Endometrium (tissue), 2 donors: ENCODE measurements around the gene LRRN2.
"Not testable (repeated sequence)": the region's sequence is repeated elsewhere in the genome, so short reads cannot be mapped to it uniquely, and the experiment has no call there.

Experiments
- FAIRE-seq: peaks from 2 replicates; lab custom pipeline; 2012; peaks lifted over from hg19 to GRCh38; lab: Jason Lieb, UNC
- donor health status: control.
- donor health status: control.

Gene LRRN2

GRCh38 chr1:204629459-204629858, 56.1 kb downstream of the LRRN2 start:
- not testable (repeated sequence) for FAIRE-seq

DNA sequence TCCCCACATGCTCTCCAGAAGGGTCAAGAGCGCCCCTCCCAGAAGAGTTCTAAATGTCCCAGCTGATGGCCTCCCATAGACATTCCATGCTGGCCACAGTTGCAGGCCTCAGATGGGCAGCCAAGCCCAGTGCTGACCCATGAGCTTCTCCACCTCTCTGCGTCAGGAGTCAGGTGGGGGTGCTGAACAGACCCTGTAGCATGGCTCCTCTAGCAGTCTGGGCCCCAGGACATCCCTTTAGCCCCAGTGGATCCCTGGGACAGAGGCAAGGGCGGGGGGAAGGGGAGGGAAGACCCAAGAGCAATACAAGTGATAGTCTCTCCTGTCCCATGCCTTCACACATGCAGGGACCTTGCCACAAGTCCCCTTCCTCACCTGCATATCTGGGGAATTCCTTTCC, 56.7 kb downstream of the LRRN2 start:
- no peak for FAIRE-seq

GRCh38 chr1:204627436-204627835, 58.1 kb downstream of the LRRN2 start:
- FAIRE-seq: no peak

GRCh38 chr1:204626381-204626780, 59.2 kb downstream of the LRRN2 start:
- FAIRE-seq: no peak

DNA sequence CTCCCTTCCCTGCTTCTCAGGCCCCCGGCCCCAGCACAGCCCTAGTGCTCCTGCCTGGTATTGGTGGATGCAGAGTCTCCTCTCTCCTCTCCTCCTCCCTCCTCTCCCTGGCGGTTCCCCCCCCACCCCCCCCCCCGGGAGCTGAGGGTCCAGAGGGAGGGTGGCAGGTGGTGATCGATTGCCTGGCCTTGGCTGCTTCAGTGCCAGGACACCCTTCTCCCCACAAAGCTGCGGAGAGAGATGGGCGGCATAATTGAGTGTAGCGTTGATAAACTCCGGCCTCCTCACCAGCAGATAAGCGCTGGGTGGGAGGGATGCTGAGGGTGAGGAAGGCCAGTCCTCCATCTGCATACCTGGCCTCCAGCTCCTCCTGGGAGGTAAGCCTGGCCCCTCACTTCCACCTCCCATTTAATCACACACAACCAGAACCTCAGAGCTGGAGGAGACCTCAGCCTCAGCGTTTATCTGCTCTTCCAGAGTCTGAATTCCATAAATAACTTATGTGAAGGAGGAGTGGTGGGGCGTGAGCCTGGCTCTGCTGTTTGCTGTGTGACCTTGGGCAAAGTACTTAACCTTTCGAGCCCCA, 60.8 kb downstream of the LRRN2 start:
- FAIRE-seq: no peak

DNA sequence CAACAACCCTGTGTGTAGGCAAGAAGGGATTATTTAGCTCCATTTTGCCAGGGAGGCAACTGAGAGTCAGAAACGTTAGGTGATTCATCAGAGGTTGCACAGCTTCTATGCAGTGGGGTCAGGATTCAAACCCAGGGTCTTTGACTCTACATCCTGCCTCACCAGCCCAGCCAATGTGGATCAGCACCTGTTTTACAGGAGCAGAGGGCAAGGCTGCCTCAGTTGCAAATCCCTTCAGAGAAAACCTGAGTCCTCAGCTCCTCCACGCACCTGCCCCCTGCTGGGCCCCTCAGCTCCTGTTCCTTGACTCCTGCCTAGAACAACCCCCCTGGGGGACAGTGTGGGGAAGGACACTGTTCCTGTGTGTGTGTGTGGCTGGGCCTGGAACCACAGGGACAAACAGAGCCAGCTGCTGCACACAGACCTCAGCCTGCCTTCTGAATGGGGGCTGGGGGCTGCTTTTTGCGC, 61.6 kb downstream of the LRRN2 start:
- no peak for FAIRE-seq

GRCh38 chr1:204623365-204623893, 62.1 kb downstream of the LRRN2 start:
- FAIRE-seq: no peak

GRCh38 chr1:204621996-204622395, 63.5 kb downstream of the LRRN2 start:
- FAIRE-seq: no peak

DNA sequence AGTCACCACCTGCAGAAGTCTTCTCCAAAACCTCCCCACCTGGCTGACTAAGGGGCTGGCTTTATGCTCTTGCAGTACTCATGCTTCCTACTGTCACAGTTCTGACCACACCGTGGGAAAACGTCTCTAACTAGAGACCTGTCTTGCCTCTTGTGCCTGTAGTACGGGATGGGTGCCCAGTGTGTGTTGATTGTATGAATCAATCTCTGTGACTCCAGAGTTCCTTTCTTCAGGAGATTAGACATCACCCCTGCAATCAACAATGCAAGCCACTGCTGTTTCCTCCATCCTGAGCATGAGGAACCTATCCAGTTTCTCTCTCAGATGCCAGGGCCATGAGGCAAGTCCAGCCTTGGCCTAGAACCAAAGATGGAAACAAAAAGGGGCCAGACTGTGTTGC, 64.1 kb downstream of the LRRN2 start:
- no peak for FAIRE-seq

- no peak for FAIRE-seq
These were observed 65.8 kb downstream of the LRRN2 start for GRCh38 chr1:204619721-204620120.

DNA sequence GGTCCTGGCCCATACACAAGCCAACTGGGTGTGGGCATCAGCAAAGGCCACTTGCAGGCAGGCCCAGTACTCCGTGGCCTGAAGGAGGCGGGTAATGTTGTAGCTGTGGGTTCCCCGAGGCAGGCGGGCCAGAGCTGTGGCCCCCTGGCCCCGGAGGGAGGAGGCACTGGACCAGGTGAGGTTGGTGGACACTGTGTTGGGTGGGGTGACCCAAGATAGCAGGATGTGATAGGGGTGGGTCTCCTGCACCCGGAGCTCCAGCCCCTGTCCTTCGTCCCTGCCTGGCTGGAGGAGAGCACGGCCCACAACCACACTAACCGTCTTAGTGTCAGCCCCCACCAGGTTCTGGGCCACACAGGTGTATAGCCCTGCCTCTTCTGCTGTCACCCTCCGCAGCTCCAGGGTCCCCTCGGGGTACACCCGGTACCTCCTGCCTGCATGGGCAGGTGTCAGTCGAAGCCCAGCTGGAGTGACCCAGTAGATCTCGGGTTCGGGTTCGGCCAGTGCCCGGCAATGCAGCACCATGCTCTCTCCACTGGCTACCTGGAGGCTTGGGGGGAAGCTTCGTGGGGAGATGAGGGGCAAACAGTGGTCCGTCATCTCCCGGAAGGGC, 67.3 kb downstream of the LRRN2 start:
- FAIRE-seq: no peak

DNA sequence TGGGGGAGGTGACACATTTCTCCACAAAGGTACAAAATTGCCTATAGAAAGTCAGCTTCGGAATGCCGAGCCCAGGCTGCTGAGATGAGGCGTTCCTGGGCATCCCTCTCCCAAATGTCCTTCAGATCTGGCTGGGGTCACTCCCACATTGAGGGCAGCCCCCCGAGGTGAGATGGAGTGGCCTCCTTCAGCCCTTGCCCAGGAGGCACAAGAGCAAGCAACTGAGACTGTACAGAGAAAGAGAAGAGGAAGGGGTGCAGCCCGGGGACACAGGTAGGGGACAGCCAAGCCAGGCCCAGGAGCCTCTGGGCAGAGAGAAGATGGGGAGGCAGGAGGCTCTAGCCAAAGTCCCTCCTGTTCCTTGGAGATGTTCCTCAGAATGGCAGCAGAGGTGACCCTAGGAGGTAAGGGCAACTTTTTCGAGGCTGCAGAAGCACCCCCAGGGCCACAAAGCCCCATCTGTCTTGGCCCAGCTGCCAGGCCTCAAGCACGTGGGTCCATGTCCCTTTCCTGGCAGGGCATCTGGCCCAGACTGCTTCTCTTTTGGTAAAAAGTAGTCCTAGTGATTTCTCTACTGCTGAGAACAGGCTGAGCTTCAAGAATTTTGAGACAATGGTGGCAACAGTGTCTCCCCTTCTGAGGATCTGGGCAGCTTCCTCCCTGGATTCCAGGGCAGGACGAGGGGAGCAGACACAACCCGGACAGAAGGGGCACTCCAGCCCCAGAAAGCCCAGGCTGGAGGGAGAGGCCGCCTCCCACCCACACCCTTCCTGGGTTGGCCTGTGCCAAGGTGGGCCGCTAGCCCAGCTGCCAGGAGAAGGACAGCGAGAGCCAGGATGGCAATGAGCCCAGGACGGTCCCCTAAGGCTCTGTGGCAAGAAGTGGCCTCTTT, 68.0 kb downstream of the LRRN2 start:
- FAIRE-seq: no peak

DNA sequence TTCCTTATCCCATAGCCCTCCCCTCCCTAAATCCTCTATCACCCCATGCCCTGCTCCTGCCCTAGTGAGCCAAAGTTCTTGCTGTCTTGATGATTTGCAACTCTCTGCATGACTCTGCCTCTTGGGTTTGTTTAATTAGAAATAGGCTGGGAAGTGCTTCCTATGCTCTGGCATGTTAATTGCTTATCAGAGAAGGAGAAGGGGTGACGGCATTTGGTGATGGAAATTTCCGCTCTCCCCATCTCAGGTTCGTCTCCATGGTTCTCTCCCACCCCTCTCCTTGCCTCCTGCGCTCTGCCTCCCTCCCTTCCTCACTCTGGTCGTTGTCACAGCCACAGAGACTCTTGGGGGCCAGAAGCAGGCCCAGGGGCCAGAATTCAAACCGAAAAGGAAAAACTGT, 68.9 kb downstream of the LRRN2 start:
- no peak for FAIRE-seq

DNA sequence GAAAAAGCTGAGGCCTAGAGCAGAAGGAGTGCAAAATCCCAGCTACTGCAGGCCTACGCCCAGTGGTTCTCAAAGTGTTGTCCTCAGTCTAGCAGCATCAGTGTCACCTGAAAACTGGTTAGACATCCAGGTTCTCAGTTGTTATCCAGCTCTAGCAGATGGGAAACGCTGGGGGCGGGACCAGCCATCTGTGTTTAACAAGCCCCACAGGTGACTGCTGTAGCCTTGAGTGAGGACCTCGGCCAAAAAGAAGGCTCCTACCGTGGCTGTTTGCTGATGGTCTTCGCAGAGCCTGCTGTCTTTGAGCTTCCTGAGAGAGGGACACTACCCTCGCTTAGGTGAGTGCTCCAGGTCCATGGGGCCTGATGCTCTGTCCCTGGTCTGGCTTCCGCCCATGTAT, 69.7 kb downstream of the LRRN2 start:
- no peak for FAIRE-seq

DNA sequence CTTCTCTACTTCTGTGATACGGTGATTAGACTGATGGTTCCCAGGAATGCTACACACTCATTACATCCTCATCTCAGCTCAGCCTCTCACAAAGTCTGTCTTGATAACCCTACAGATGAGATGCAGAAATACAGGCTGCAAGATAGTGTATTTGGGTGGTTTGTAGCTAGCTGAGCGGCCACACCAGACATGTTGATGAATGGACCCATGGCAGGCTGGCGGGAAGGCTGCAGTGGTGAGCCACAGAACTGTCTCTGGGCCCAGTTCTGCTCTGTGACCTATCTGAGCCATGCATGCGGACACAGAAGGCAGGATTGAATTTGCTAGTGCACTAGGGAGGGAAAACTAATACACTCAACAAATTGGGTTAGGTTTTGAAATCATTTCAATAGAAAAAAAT, 71.9 kb downstream of the LRRN2 start:
- no peak for FAIRE-seq

- no peak for FAIRE-seq
These were observed 73.2 kb downstream of the LRRN2 start for GRCh38 chr1:204612326-204612725.

- no peak for FAIRE-seq
These were observed 74.5 kb downstream of the LRRN2 start for GRCh38 chr1:204611036-204611435.

GRCh38 chr1:204607910-204608309, 77.6 kb downstream of the LRRN2 start:
- no peak for FAIRE-seq

- no peak for FAIRE-seq
These were observed 79.7 kb downstream of the LRRN2 start for GRCh38 chr1:204605791-204606190.

DNA sequence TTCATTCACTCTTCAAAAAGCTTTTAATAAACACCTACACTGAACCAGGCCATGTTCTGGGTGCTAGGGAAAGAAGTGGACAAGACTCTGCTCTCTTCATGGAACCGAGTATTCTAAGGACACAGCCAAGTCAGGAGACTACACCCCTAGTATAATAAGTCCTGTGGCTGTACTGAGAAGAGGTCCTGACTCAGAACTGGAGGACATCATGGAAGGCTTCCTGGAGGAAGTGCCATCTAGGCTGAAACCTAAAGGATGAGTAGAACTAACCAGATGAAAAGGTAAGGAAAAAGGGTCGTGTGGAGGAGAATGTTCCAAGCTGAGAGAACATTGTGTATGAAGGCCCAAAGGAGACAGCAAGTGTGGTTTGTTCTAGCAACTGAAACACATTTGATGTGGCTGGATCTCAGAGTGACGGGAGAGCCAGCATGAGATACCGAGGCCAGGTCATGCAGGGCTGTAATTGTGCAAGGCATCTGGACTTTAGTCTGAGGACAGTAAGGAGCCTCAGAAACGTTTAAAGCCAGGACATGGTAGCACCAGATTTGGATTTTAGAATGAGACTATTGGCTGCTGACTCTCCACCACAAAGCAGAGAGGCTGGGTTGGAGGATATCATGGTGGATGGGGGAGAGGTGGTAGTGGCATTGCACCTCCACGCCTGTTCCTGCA, 82.5 kb downstream of the LRRN2 start:
- FAIRE-seq: no peak

DNA sequence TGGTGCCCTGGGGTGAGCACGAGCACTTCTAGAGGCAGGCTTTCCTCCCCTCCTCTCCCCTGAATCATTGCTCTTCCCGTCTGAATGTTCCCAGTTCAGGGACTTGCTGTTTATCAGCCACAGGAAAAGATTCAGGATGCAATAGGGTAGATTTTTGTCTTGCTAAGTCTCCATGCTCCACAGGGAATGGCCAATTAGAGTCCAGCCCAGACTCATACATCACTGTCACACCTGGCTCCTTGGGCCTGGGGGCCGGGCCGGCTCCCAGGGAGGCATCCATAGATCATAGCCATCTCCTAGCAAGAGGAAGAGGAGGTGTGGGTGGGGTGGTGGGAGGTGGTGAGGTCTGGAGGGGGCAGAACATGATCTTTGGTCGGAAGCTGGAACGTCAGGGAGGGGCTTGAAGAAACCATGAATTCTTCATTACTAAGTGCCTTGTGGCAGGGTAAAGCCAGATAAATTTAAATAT, 83.4 kb downstream of the LRRN2 start:
- no peak for FAIRE-seq

DNA sequence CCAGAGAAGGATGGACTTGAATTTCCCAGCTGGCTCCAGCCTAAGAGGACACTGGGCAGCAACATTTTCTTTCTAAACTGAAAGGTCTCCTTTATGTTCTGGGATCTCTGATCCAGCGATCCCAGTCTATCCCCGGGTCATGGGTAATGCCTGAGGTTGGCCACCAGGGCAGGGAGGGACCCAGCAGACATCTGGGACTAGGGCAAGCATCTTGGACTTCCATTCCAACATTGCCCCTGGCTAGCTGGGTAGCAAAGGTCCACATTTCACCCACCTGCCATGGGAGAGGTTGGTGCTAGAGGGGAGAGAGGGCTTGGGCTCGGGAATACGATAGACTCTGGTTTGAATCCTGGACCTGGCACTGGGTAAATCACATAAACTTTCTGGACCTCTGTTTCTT, 84.6 kb downstream of the LRRN2 start:
- FAIRE-seq: no peak
